Measurements from ENCODE around the gene CCDC137. TPM values are rescaled to one million over a fixed set of nuclear protein-coding genes. Genes with fewer than 3 reads are reported as not detected.

The CCDC137 gene
- total and polyA plus RNA-seq, 2 of the 13 experiments (the other 11 are each of a cell fraction or from before 2014, with no cell fraction given) = 14.6 to 39.1 TPM

DNA sequence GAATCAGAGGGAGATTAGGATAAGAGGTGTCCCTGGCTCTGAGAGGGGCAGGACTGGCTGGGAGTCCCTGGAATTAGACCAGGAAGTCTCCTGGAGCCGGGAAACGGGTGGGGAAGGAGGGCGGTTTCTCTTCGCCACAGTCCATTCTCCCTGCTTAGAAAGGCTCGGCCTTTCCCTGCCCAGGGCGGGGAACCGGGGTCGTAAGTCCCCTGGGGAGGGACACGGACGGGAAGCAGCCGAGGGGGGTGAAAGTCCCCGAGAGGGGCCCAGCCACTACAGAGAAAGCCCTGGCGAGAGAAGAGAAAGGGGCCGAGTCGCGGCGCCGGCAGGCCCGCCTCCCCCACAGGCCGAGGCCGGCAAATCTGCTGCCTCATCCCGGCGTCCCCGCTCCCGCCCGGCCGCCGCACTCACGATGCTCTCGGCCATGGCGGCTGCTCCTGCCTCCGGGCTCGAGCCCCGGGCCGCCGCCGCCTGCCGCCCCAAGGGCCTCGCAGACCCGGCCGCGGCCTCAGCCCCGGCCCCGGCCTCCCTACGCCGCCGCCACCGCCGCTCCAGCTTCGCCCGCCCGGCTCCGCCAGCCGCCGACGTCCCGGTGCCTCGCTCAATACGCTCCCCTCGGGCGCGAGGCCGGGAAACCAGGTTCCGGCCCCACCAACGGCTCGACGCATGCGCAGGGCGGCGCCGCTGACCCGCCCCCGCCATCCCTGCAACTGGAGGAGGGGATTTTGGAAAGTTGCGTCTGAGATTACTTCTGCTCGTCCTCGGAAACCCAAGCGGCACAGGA is 29.8 kb upstream of the CCDC137 start, which contains the start of the genes NPLOC4 and TSPAN10 (continued):
- TF ChIP-seq, protein P1, sequence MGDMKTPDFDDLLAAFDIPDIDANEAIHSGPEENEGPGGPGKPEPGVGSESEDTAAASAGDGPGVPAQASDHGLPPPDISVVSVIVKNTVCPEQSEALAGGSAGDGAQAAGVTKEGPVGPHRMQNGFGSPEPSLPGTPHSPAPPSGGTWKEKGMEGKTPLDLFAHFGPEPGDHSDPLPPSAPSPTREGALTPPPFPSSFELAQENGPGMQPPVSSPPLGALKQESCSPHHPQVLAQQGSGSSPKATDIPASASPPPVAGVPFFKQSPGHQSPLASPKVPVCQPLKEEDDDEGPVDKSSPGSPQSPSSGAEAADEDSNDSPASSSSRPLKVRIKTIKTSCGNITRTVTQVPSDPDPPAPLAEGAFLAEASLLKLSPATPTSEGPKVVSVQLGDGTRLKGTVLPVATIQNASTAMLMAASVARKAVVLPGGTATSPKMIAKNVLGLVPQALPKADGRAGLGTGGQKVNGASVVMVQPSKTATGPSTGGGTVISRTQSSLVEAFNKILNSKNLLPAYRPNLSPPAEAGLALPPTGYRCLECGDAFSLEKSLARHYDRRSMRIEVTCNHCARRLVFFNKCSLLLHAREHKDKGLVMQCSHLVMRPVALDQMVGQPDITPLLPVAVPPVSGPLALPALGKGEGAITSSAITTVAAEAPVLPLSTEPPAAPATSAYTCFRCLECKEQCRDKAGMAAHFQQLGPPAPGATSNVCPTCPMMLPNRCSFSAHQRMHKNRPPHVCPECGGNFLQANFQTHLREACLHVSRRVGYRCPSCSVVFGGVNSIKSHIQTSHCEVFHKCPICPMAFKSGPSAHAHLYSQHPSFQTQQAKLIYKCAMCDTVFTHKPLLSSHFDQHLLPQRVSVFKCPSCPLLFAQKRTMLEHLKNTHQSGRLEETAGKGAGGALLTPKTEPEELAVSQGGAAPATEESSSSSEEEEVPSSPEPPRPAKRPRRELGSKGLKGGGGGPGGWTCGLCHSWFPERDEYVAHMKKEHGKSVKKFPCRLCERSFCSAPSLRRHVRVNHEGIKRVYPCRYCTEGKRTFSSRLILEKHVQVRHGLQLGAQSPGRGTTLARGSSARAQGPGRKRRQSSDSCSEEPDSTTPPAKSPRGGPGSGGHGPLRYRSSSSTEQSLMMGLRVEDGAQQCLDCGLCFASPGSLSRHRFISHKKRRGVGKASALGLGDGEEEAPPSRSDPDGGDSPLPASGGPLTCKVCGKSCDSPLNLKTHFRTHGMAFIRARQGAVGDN (CRISPR knock-in tag; IDR thresholded peaks at IDR 0.05) = peak; percentile 88
- TF ChIP-seq MIER2 (CRISPR knock-in tag; IDR thresholded peaks at IDR 0.05) (peak; percentile 44; the same call in 1 of the 2 replicates), ZBTB1 (CRISPR knock-in tag; IDR thresholded peaks at IDR 0.05; ENCODE audit: borderline replicate concordance) (no peak), MIXL1 (CRISPR knock-in tag; IDR thresholded peaks at IDR 0.05) (peak; percentile 71), SIN3A (IDR thresholded peaks at IDR 0.05; ENCODE audit: borderline replicate concordance, low read depth, low read length) (peak; percentile 90), ARNT2 (CRISPR knock-in tag; IDR thresholded peaks at IDR 0.05; ENCODE audit: low read depth) (0 out of 2 replicates have a peak, but pooled peaks have one; percentile 74), MAZ (IDR thresholded peaks at IDR 0.05; ENCODE audit: borderline replicate concordance, low read depth, low read length) (peak; percentile 85; the same call in 1 of the 2 replicates), MAZ (CRISPR knock-in tag; IDR thresholded peaks at IDR 0.05; ENCODE audit: low read depth) (peak; percentile 86), MIER3 (CRISPR knock-in tag; IDR thresholded peaks at IDR 0.05; ENCODE audit: borderline replicate concordance) (peak; percentile 98), JDP2 (CRISPR knock-in tag; IDR thresholded peaks at IDR 0.05; ENCODE audit: borderline replicate concordance) (peak; percentile 69; the same call in 1 of the 2 replicates), TMF1 (CRISPR knock-in tag; IDR thresholded peaks at IDR 0.05; ENCODE audit: low read depth) (peak; percentile 91; the same call in 1 of the 2 replicates), THYN1 (CRISPR knock-in tag; IDR thresholded peaks at IDR 0.05; ENCODE audit: borderline replicate concordance, low read depth) (no peak)
- TF ChIP-seq, protein P2, sequence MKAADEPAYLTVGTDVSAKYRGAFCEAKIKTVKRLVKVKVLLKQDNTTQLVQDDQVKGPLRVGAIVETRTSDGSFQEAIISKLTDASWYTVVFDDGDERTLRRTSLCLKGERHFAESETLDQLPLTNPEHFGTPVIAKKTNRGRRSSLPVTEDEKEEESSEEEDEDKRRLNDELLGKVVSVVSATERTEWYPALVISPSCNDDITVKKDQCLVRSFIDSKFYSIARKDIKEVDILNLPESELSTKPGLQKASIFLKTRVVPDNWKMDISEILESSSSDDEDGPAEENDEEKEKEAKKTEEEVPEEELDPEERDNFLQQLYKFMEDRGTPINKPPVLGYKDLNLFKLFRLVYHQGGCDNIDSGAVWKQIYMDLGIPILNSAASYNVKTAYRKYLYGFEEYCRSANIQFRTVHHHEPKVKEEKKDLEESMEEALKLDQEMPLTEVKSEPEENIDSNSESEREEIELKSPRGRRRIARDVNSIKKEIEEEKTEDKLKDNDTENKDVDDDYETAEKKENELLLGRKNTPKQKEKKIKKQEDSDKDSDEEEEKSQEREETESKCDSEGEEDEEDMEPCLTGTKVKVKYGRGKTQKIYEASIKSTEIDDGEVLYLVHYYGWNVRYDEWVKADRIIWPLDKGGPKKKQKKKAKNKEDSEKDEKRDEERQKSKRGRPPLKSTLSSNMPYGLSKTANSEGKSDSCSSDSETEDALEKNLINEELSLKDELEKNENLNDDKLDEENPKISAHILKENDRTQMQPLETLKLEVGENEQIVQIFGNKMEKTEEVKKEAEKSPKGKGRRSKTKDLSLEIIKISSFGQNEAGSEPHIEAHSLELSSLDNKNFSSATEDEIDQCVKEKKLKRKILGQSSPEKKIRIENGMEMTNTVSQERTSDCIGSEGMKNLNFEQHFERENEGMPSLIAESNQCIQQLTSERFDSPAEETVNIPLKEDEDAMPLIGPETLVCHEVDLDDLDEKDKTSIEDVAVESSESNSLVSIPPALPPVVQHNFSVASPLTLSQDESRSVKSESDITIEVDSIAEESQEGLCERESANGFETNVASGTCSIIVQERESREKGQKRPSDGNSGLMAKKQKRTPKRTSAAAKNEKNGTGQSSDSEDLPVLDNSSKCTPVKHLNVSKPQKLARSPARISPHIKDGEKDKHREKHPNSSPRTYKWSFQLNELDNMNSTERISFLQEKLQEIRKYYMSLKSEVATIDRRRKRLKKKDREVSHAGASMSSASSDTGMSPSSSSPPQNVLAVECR (CRISPR knock-in tag; IDR thresholded peaks at IDR 0.05; ENCODE audit: borderline replicate concordance) = peak; percentile 87; the same call in 1 of the 2 replicates
- TF ChIP-seq, protein P3, sequence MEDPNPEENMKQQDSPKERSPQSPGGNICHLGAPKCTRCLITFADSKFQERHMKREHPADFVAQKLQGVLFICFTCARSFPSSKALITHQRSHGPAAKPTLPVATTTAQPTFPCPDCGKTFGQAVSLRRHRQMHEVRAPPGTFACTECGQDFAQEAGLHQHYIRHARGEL (CRISPR knock-in tag; IDR thresholded peaks at IDR 0.05) = no peak
- TF ChIP-seq, protein P4, sequence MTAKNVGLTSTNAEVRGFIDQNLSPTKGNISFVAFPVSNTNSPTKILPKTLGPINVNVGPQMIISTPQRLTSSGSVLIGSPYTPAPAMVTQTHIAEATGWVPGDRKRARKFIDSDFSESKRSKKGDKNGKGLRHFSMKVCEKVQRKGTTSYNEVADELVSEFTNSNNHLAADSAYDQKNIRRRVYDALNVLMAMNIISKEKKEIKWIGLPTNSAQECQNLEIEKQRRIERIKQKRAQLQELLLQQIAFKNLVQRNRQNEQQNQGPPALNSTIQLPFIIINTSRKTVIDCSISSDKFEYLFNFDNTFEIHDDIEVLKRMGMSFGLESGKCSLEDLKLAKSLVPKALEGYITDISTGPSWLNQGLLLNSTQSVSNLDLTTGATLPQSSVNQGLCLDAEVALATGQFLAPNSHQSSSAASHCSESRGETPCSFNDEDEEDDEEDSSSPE (CRISPR knock-in tag; IDR thresholded peaks at IDR 0.05) = peak; percentile 90
- TF ChIP-seq, protein P5, sequence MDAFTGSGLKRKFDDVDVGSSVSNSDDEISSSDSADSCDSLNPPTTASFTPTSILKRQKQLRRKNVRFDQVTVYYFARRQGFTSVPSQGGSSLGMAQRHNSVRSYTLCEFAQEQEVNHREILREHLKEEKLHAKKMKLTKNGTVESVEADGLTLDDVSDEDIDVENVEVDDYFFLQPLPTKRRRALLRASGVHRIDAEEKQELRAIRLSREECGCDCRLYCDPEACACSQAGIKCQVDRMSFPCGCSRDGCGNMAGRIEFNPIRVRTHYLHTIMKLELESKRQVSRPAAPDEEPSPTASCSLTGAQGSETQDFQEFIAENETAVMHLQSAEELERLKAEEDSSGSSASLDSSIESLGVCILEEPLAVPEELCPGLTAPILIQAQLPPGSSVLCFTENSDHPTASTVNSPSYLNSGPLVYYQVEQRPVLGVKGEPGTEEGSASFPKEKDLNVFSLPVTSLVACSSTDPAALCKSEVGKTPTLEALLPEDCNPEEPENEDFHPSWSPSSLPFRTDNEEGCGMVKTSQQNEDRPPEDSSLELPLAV (CRISPR knock-in tag; conservative IDR thresholded peaks at IDR 0.05; ENCODE audit: low read depth) = no peak
